IPS DF 6.9 (cell line): Measurements from ENCODE around the gene CDC42SE2.

Experiments used
- DNase-seq: peaks from one replicate; pipeline ENCODE4 v3.0.0-alpha.2; 2013; ENCODE audit warnings: low read depth, low spot score
- H3K27ac ChIP-seq: one replicate; pipeline ENCODE4 v1.5.1; 2013; ENCODE audit warnings: low read length, control low read depth
- H3K27me3 ChIP-seq: 2 replicates; pipeline ENCODE4 v1.6.1; 2013; ENCODE audit warnings: mild to moderate bottlenecking, low read length; ENCODE audit not compliant: control insufficient read depth, insufficient read depth
- H3K36me3 ChIP-seq: 2 replicates; pipeline ENCODE4 v1.6.1; 2013; ENCODE audit warnings: low read length; ENCODE audit not compliant: control insufficient read depth, insufficient read depth
- H3K4me1 ChIP-seq: 2 replicates; pipeline ENCODE4 v1.6.1; 2013; ENCODE audit warnings: low read length; ENCODE audit not compliant: control insufficient read depth, insufficient read depth
- H3K4me3 ChIP-seq: 2 replicates; pipeline ENCODE4 v1.5.1; 2013; ENCODE audit warnings: mild to moderate bottlenecking, low read length
- H3K9me3 ChIP-seq: 2 replicates; pipeline ENCODE4 v1.6.1; 2013; ENCODE audit warnings: low read length, inconsistent platforms; ENCODE audit not compliant: control insufficient read depth, insufficient read depth
- WGBS: extraction: QIAGEN DNeasy Blood & Tissue Kit; methylation state at CpG from one replicate; pipeline ENCODE4 v1.1.7; 2013; ENCODE audit warnings: mixed read lengths, missing lambda C conversion rate; ENCODE audit not compliant: insufficient read length, insufficient coverage; 5-methylcytosine and 5-hydroxymethylcytosine counted together

The CDC42SE2 gene

DNA sequence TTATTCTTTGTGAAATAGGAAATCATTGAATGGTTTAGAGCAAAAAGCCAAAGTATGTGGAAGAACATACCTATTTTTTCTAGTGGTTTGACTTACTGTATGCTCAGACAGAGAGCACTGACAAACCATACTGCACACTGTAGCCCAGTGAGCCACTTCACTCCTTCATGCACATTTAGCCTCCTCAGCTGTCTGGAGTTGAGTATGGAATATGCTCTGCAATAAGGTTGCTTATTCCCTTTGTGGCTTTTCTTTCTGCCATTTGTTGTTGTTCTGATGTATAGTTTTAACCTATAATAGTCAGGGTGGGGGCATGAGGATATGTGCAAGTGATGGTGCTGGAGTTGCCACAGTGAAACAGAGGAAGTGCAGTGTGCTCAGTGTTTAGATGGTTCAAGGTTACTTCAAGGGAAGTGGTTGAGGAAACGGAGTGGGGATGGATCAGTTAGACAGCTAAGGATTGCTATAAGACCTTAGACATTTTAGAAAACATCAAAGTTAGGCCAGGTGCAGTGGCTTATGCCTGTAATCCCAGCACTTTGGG, 100.7 kb downstream of the CDC42SE2 start:
- no peaks in the 10 kb centered on the region for H3K9me3 ChIP-seq
- H3K27me3 ChIP-seq = no peaks in the 10 kb centered on the region
- H3K4me1 ChIP-seq = no peaks in the 10 kb centered on the region
- no peak for DNase-seq
- WGBS = no CpG with 5 or more reads among the region's 1 CpG
- no peaks in the 10 kb centered on the region for H3K36me3 ChIP-seq
- no peak overlapping the region for H3K27ac ChIP-seq
- no peak overlapping the region for H3K4me3 ChIP-seq

DNA sequence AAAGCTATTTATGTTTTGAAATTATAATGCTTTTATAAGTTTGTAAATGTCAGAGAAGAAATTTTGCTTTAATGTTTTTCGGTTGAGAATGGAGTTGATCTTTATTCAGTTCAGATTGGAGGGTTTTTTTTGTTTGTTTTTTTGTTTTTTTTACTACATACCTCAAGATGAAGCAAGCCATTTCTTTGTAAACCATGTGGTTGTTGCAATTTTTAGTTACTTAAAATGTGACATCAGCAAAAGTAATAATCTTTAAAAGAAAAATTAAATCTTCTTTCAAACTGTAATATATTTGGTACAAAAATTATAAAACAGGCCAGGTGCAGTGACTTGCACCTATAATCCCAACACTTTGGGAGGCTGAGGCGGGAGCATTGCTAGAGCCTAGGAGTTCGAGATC, 102.6 kb downstream of the CDC42SE2 start:
- Histone ChIP-seq H3K27me3 (no peaks in the 10 kb centered on the region), H3K9me3 (no peaks in the 10 kb centered on the region), H3K4me3 (no peak overlapping the region), H3K27ac (no peak overlapping the region), H3K36me3 (no peaks in the 10 kb centered on the region), H3K4me1 (no peaks in the 10 kb centered on the region)
- DNase-seq = no peak
- 100% methylated on average over 1 of the region's 3 CpGs for WGBS

GRCh38 chr5:131367219-131367860, 103.5 kb downstream of the CDC42SE2 start:
- DNase-seq = no peak
- no peak overlapping the region for H3K27ac ChIP-seq
- H3K4me3 ChIP-seq = no peak overlapping the region
- H3K36me3 ChIP-seq = no peaks in the 10 kb centered on the region
- no peaks in the 10 kb centered on the region for H3K9me3 ChIP-seq
- H3K27me3 ChIP-seq = no peaks in the 10 kb centered on the region
- no peaks in the 10 kb centered on the region for H3K4me1 ChIP-seq
- no CpG with 5 or more reads among the region's 4 CpGs for WGBS

DNA sequence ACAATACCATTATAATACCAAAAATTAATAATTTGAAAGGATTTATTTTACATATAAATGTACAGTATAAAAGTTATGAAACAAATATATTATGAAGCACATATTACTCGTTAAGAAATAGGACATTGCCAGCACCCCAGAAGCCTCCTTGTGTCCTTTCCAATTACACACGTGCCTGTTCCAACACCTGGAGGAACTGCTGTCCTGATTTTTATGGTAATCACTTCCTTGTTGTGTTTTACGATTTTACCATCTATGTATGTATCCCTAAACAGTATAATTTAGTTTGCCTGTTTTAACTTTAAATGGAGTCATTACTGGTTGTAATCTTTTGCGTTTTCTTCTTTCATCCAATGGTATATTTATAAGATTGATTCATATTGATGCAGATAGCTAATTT, 105.0 kb downstream of the CDC42SE2 start:
- Histone ChIP-seq H3K9me3 (no peaks in the 10 kb centered on the region), H3K36me3 (no peaks in the 10 kb centered on the region), H3K4me3 (no peak overlapping the region), H3K27ac (no peak overlapping the region), H3K4me1 (no peaks in the 10 kb centered on the region), H3K27me3 (no peaks in the 10 kb centered on the region)
- DNase-seq = no peak
- no CpG with 5 or more reads among the region's 4 CpGs for WGBS

DNA sequence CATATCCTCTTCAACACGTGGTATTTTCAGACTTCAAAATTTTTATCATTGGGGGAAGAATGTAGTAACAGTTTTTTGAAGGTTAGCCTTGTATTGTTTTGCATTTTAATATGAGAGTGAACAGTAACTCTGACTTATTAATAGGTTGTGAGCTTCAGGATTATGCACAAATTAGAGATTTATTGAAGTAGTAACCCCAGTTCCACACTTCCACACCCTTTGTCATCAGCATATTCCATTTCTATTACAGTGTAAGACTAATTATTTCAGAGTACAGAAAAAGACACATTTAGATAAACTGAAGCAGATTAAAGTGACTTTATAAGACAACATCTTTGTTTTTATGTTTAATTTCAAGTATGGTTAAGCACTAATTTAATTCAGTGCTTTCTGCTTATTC, 105.7 kb downstream of the CDC42SE2 start:
- Histone ChIP-seq H3K36me3 (no peaks in the 10 kb centered on the region), H3K4me1 (no peaks in the 10 kb centered on the region)

GRCh38 chr5:131371835-131372234, 108.0 kb downstream of the CDC42SE2 start:
- Histone ChIP-seq H3K27ac (no peak overlapping the region), H3K36me3 (no peaks in the 10 kb centered on the region), H3K4me1 (no peaks in the 10 kb centered on the region), H3K27me3 (no peaks in the 10 kb centered on the region), H3K4me3 (no peak overlapping the region), H3K9me3 (no peaks in the 10 kb centered on the region)
- DNase-seq = no peak
- WGBS = no CpG with 5 or more reads among the region's 2 CpGs

More for the DNA sequence above, 105.7 kb downstream of the CDC42SE2 start:
- no peak for DNase-seq
- Histone ChIP-seq H3K27ac (no peak overlapping the region), H3K4me3 (no peak overlapping the region), H3K9me3 (no peaks in the 10 kb centered on the region), H3K27me3 (no peaks in the 10 kb centered on the region)
- WGBS = no CpG with 5 or more reads among the region's 1 CpG

GRCh38 chr5:131373265-131373664, 109.4 kb downstream of the CDC42SE2 start:
- H3K27me3 ChIP-seq = no peaks in the 10 kb centered on the region
- WGBS = 100% methylated on average over 1 of the region's 5 CpGs
- no peaks in the 10 kb centered on the region for H3K4me1 ChIP-seq
- no peaks in the 10 kb centered on the region for H3K9me3 ChIP-seq
- no peak overlapping the region for H3K27ac ChIP-seq
- no peak for DNase-seq
- no peaks in the 10 kb centered on the region for H3K36me3 ChIP-seq
- no peak overlapping the region for H3K4me3 ChIP-seq

GRCh38 chr5:131375351-131375750, 111.5 kb downstream of the CDC42SE2 start:
- WGBS = no CpG with 5 or more reads among the region's 2 CpGs
- no peaks in the 10 kb centered on the region for H3K4me1 ChIP-seq
- no peaks in the 10 kb centered on the region for H3K36me3 ChIP-seq
- H3K27ac ChIP-seq = no peak overlapping the region
- no peaks in the 10 kb centered on the region for H3K9me3 ChIP-seq
- no peak overlapping the region for H3K4me3 ChIP-seq
- no peaks in the 10 kb centered on the region for H3K27me3 ChIP-seq
- no peak for DNase-seq

GRCh38 chr5:131377346-131377745, 113.5 kb downstream of the CDC42SE2 start:
- no CpG with 5 or more reads among the region's 6 CpGs for WGBS
- Histone ChIP-seq H3K4me1 (no peaks in the 10 kb centered on the region), H3K27me3 (no peaks in the 10 kb centered on the region), H3K4me3 (no peak overlapping the region), H3K27ac (no peak overlapping the region), H3K9me3 (no peaks in the 10 kb centered on the region), H3K36me3 (no peaks in the 10 kb centered on the region)
- DNase-seq = no peak

DNA sequence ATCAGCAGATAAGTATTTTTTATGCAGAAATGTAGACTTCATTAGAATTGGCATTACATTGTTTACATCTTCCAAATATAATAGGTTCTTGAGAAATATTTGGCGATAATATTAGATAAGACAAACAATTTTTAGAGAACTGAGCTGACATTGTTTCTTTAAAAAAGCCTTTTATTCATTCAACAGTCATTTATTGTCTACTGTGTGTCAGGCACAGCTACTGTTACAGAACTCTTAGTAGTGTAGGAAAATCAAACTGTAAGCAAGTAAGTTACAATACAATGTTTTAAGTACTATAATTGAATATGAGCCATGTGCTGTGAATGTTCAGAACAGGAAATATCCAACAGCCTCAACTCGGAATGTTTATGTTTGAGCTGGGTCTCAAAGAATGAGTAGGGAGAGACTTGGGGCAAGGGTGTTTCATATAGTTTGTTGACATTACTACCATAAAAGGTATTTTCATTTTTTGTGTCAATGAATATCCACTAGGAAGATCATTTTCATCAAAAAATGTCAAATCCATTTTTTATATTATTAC, 114.0 kb downstream of the CDC42SE2 start:
- Histone ChIP-seq H3K4me3 (no peak overlapping the region), H3K9me3 (no peaks in the 10 kb centered on the region), H3K27ac (no peak overlapping the region), H3K27me3 (no peaks in the 10 kb centered on the region), H3K4me1 (no peaks in the 10 kb centered on the region), H3K36me3 (no peaks in the 10 kb centered on the region)
- no peak for DNase-seq
- no CpG with 5 or more reads among the region's 2 CpGs for WGBS
